ENCODE data around the gene MYO1B. TPM values are rescaled to one million over a fixed set of nuclear protein-coding genes. Genes with fewer than 3 reads are reported as not detected.

Gene MYO1B
- total RNA-seq, 2 donors from 2014 or later: 11.6 to 14.7 TPM

DNA sequence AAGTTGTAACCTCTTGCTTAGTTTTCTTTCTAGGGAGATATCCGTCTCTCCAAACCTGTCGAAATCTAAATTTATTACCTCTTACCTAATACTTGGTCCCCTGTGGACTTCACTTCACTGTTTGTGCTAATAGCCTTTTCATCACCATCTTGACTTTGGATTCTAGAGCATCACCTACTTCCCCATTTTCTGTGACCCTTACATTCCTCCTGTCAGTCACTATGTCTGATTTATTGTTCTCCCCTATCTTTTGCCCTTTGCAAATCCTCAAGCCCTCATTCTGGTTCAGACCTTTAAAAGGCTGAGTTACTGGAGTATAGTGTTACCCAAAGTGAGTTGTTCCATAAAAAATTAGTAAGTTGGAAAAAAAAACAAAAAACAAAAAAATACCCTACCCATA is 7.5 kb downstream of the MYO1B start:
- no peaks in the 10 kb centered on the region for H3K9me3 ChIP-seq
- peaks cover 0 to 12% of the 10 kb centered on the region in 2 donors for H3K4me1 ChIP-seq
- H3K4me3 ChIP-seq: no peak overlapping the region
- no peak overlapping the region for H3K27ac ChIP-seq
- DNase-seq (ENCODE audit: low spot score): no peak
- TF ChIP-seq, protein P1, sequence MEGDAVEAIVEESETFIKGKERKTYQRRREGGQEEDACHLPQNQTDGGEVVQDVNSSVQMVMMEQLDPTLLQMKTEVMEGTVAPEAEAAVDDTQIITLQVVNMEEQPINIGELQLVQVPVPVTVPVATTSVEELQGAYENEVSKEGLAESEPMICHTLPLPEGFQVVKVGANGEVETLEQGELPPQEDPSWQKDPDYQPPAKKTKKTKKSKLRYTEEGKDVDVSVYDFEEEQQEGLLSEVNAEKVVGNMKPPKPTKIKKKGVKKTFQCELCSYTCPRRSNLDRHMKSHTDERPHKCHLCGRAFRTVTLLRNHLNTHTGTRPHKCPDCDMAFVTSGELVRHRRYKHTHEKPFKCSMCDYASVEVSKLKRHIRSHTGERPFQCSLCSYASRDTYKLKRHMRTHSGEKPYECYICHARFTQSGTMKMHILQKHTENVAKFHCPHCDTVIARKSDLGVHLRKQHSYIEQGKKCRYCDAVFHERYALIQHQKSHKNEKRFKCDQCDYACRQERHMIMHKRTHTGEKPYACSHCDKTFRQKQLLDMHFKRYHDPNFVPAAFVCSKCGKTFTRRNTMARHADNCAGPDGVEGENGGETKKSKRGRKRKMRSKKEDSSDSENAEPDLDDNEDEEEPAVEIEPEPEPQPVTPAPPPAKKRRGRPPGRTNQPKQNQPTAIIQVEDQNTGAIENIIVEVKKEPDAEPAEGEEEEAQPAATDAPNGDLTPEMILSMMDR (IDR thresholded peaks at IDR 0.05): no peak
- no peaks in the 10 kb centered on the region for H3K27me3 ChIP-seq
- no peaks in the 10 kb centered on the region for H3K36me3 ChIP-seq

DNA sequence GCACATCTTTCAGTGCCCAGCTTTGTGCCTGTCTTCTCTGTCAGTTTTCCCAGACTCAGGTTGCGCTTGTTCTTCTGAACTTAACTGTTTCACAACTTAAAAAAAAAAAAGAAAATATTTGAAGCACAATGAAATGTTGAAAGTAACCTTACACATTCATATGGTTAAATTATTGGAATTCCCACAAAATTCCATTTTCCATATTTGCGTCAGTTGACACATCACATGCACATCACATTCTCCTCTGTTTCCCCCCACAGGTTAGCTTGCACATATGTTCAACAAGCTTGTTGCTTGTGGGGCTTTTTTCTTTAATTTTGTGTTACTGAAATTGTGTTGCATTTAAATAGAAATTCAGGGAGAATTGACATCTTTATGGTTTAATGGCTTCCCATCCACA is 8.3 kb downstream of the MYO1B start:
- peaks cover 0 to 5% of the 10 kb centered on the region in 2 donors for H3K4me1 ChIP-seq

DNA sequence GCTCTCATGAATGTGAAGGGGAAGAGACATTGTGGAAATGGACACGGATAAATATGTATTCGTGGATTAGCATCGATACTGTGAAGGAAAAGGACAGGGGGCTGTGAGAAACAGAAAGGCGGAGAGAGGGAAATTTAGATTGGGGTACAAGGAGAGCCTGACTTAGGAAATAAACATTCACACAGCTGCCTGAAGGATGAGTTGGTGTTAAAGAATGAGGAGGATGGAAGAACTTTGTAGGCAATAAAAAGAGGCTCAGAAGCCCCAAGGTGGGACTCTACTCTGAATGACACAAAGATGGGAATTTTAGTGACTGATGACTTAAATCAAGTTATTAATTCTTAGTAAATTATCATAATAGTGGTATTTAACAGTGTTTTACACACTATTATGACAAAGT is 10.1 kb downstream of the MYO1B start:
- Histone ChIP-seq H3K4me1 (peaks cover 0 to 3% of the 10 kb centered on the region in 2 donors), H3K27ac (no peak overlapping the region), H3K4me3 (no peak overlapping the region), H3K27me3 (no peaks in the 10 kb centered on the region), H3K9me3 (no peaks in the 10 kb centered on the region), H3K36me3 (no peaks in the 10 kb centered on the region)
- TF ChIP-seq, protein P1 (IDR thresholded peaks at IDR 0.05): no peak
- no peak for DNase-seq (ENCODE audit: low spot score)

More for the DNA sequence above, 8.3 kb downstream of the MYO1B start:
- DNase-seq (ENCODE audit: low spot score): no peak
- H3K27me3 ChIP-seq: no peaks in the 10 kb centered on the region
- H3K9me3 ChIP-seq: no peaks in the 10 kb centered on the region
- TF ChIP-seq, protein P1 (IDR thresholded peaks at IDR 0.05): no peak
- no peak overlapping the region for H3K27ac ChIP-seq
- H3K36me3 ChIP-seq: no peaks in the 10 kb centered on the region
- no peak overlapping the region for H3K4me3 ChIP-seq

DNA sequence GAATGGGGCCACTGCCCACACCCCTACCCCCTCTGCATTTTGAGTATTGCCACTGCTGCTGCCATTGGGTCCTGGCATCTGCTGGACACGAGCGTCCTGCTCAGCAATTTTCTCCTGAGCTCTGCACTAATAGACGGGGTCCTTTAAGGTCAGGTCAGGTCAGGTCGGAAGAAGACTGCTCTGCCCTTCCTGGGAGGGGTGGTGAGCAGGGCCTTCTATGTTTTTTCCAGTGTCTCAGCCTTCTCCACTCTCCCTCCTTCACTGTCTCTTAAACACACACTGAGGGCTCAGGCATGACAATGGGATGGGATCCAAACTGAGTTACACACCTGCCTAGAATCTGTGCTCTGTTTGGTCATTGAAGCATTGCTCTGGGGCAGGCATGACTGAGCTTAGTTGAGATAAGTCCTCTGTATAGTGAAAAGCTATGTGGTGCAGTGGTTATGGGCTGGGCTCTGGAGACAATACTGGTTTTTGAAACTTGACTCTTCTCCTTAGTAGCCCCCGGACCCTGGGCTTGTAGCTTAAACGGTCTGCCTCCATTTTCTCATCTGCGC is 10.6 kb downstream of the MYO1B start:
- H3K27ac ChIP-seq: no peak overlapping the region
- TF ChIP-seq, protein P1 (IDR thresholded peaks at IDR 0.05): no peak
- peaks cover 0 to 3% of the 10 kb centered on the region in 2 donors for H3K4me1 ChIP-seq
- no peaks in the 10 kb centered on the region for H3K9me3 ChIP-seq
- DNase-seq (ENCODE audit: low spot score): no peak
- no peaks in the 10 kb centered on the region for H3K27me3 ChIP-seq
- H3K36me3 ChIP-seq: no peaks in the 10 kb centered on the region
- no peak overlapping the region for H3K4me3 ChIP-seq

DNA sequence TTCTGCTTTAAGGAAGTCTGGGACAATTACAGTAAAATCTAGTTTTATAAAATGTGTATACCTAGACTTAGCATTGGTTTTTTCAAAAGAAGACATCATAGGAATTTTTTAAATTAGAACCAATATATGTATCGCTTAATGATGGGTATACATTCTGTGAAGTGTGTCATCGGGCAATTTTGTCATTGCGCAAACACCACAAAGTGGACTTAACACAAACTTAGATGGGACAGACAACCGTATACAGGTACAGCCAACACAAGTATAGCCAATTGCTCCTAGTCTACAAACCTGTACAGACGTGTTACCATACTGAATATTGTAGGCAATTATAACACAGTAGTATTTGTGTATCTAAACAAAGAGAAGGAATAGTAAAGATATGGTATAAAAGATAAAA is 12.7 kb downstream of the MYO1B start:
- Histone ChIP-seq H3K4me1 (peaks cover 0 to 6% of the 10 kb centered on the region in 2 donors), H3K9me3 (no peaks in the 10 kb centered on the region), H3K36me3 (no peaks in the 10 kb centered on the region), H3K4me3 (no peak overlapping the region), H3K27me3 (no peaks in the 10 kb centered on the region), H3K27ac (no peak overlapping the region)
- DNase-seq (ENCODE audit: low spot score): no peak
- TF ChIP-seq, protein P1 (IDR thresholded peaks at IDR 0.05): no peak

DNA sequence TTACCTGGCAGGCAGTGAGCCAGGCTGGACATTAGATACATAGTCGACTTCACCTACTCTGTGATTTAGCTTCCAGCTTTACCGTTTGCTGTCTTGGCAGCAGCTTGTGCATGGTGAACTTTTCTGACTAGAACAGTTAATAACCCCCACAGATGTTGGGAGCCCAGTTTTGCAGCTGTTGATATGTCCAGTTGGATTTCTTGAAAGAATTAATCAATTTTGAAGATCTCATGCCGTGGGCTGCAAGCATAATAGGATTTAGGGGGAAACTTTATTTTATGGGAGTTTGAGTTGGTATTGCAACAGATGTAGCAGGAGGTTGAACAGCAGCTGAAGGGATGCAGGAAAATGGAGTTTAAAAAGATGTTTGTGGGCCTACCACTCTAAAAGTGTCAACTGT is 13.8 kb downstream of the MYO1B start:
- DNase-seq (ENCODE audit: low spot score): no peak
- Histone ChIP-seq H3K9me3 (no peaks in the 10 kb centered on the region), H3K4me1 (peaks cover 0 to 10% of the 10 kb centered on the region in 2 donors), H3K4me3 (no peak overlapping the region), H3K27me3 (no peaks in the 10 kb centered on the region), H3K27ac (no peak overlapping the region), H3K36me3 (no peaks in the 10 kb centered on the region)
- TF ChIP-seq, protein P1 (IDR thresholded peaks at IDR 0.05): no peak

Measured in right atrium auricular region (tissue), 2 donors.